PC-9 (cell line): ENCODE measurements around the gene KRTAP12-2.
"Not testable (repeated sequence)": the region's sequence is repeated elsewhere in the genome, so short reads cannot be mapped to it uniquely, and the experiment has no call there.

Experiments used
- EZH2 ChIP-seq: fragments of 200-600 bp; sonication (generic); IDR thresholded peaks from 2 replicates; pipeline ENCODE4 v1.8.0; 2017; ENCODE audit warnings: antibody characterized with exemption, low read depth
- TF ChIP-seq, protein P1 (sequence below): fragments of 200-600 bp; sonication (generic); conservative IDR thresholded peaks from 2 replicates; pipeline ENCODE4 v1.6.1; 2017; ENCODE audit warnings: mixed run types, antibody characterized with exemption, mild to moderate bottlenecking, moderate library complexity

DNA sequence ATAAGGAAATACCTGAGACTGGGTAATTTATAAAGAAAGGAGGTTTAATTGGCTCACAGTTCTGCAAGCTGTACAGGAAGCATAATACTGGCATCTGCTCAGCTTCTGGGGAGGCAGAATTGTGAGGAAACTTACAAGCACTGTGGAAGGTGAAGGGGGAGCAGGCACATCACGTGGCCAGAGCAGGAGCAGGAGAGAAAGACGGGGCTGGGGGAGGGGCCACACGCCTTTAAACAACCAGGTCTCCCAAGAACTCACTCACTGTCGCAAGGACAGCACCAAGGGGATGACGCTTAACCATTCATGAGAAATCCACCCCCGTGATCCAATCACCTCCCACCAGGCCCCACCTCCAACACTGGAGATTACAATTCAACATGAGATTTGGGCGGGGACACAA is 5.2 kb downstream of the KRTAP12-2 start:
- TF ChIP-seq, protein P1, sequence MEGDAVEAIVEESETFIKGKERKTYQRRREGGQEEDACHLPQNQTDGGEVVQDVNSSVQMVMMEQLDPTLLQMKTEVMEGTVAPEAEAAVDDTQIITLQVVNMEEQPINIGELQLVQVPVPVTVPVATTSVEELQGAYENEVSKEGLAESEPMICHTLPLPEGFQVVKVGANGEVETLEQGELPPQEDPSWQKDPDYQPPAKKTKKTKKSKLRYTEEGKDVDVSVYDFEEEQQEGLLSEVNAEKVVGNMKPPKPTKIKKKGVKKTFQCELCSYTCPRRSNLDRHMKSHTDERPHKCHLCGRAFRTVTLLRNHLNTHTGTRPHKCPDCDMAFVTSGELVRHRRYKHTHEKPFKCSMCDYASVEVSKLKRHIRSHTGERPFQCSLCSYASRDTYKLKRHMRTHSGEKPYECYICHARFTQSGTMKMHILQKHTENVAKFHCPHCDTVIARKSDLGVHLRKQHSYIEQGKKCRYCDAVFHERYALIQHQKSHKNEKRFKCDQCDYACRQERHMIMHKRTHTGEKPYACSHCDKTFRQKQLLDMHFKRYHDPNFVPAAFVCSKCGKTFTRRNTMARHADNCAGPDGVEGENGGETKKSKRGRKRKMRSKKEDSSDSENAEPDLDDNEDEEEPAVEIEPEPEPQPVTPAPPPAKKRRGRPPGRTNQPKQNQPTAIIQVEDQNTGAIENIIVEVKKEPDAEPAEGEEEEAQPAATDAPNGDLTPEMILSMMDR = not testable (repeated sequence)
- not testable (repeated sequence) for TF ChIP-seq EZH2
